ENCODE measurements around the gene ISM2. TPM values are rescaled to one million over a fixed set of nuclear protein-coding genes. Genes with fewer than 3 reads are reported as not detected.
"Not testable (repeated sequence)": the region's sequence is repeated elsewhere in the genome, so short reads cannot be mapped to it uniquely, and the experiment has no call there.

ISM2 gene
- total RNA-seq, 4 donors from 2014 or later, result 0.33 TPM; not detected in 3

DNA sequence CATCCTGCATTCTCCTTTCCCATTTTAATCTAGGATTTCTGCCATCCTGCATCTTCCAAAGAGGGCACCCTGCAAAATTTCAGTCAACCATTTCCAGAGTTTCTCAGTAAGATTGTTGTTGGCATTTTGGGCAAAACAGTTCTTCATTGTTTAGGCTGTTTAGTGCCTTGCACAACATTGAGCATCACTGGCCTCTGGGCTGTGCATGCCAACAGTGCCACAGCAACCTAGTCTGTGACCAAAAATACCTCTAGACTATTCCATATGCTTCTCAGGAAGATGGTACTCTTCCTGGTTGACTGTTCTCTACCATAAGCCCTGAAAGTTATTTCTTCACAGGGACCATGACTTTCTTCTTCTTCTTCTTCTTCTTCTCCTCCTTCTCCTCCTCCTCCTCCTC is 32.5 kb upstream of the ISM2 start:
- Histone ChIP-seq H3K4me1 (peaks cover 0 to 12% (median 6%) of the 10 kb centered on the region in 4 donors), H3K9me3 (no peaks in the 10 kb centered on the region), H3K4me3 (no peak overlapping the region), H3K27me3 (no peaks in the 10 kb centered on the region), H3K36me3 (peaks cover 5 to 10% (median 9%) of the 10 kb centered on the region in 4 donors), H3K27ac (replicated peaks in 1 of 4) (no peak overlapping the region)
- DNase-seq (ENCODE audit: extremely low spot score), result no peak
- no peak for TF ChIP-seq POLR2A (IDR thresholded peaks at IDR 0.05; ENCODE audit: low read depth)
- TF ChIP-seq, protein P1, sequence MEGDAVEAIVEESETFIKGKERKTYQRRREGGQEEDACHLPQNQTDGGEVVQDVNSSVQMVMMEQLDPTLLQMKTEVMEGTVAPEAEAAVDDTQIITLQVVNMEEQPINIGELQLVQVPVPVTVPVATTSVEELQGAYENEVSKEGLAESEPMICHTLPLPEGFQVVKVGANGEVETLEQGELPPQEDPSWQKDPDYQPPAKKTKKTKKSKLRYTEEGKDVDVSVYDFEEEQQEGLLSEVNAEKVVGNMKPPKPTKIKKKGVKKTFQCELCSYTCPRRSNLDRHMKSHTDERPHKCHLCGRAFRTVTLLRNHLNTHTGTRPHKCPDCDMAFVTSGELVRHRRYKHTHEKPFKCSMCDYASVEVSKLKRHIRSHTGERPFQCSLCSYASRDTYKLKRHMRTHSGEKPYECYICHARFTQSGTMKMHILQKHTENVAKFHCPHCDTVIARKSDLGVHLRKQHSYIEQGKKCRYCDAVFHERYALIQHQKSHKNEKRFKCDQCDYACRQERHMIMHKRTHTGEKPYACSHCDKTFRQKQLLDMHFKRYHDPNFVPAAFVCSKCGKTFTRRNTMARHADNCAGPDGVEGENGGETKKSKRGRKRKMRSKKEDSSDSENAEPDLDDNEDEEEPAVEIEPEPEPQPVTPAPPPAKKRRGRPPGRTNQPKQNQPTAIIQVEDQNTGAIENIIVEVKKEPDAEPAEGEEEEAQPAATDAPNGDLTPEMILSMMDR (IDR thresholded peaks at IDR 0.05), result no peak
- no peak for TF ChIP-seq EP300 (IDR thresholded peaks at IDR 0.05)
- no peak for TF ChIP-seq POLR2AphosphoS5 (IDR thresholded peaks at IDR 0.05)
- intact Hi-C loops (cut with DNase I), result no loop called here

DNA sequence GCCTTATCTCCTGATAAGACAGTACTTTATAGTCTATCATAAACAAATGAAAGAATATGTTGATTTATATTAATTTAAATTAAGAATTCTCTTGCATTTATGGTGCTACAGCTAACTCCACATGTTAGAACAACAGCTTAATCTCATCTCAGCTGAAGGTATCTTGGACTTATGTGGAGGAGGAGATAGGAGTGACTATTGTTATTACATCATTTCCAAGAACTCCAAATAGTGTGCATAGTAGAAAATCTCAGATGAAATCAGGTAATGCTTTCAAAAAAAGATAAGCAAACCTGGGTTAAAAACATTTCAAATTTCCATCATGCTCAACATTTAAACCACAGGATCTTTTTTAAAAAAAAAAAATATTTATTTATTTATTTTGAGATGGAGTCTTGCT is 31.3 kb upstream of the ISM2 start:
- intact Hi-C loops (cut with DNase I), result no loop called here
- Histone ChIP-seq H3K27me3 (no peaks in the 10 kb centered on the region), H3K4me3 (no peak overlapping the region), H3K27ac (replicated peaks in 1 of 4) (no peak overlapping the region), H3K36me3 (peaks cover 3 to 5% (median 4%) of the 10 kb centered on the region in 4 donors), H3K4me1 (peaks cover 0 to 13% (median 8%) of the 10 kb centered on the region in 4 donors), H3K9me3 (no peaks in the 10 kb centered on the region)
- TF ChIP-seq EP300 (IDR thresholded peaks at IDR 0.05), result no peak
- TF ChIP-seq POLR2A (IDR thresholded peaks at IDR 0.05; ENCODE audit: low read depth), result no peak
- TF ChIP-seq, protein P1 (IDR thresholded peaks at IDR 0.05), result no peak
- TF ChIP-seq POLR2AphosphoS5 (IDR thresholded peaks at IDR 0.05), result no peak
- DNase-seq (ENCODE audit: extremely low spot score), result no peak

- no peaks in the 10 kb centered on the region for H3K9me3 ChIP-seq
- no peak for DNase-seq (ENCODE audit: extremely low spot score)
- no peaks in the 10 kb centered on the region for H3K36me3 ChIP-seq
- H3K27ac ChIP-seq (replicated peaks in 1 of 4), result no peak overlapping the region
- intact Hi-C loops (cut with DNase I), result no loop called here
- TF ChIP-seq POLR2AphosphoS5 (IDR thresholded peaks at IDR 0.05) (no peak), EP300 (IDR thresholded peaks at IDR 0.05) (no peak), POLR2A (IDR thresholded peaks at IDR 0.05; ENCODE audit: low read depth) (no peak)
- TF ChIP-seq, protein P1 (IDR thresholded peaks at IDR 0.05), result no peak
- WGBS, result 72% methylated on average over 2 of the region's 2 CpGs
- H3K27me3 ChIP-seq, result no peaks in the 10 kb centered on the region
- peaks cover 0 to 13% (median 8%) of the 10 kb centered on the region in 4 donors for H3K4me1 ChIP-seq
- H3K4me3 ChIP-seq, result no peak overlapping the region
These were observed 30.6 kb upstream of the ISM2 start for GRCh38 chr14:77529213-77529612.

GRCh38 chr14:77528701-77529100 is 30.1 kb upstream of the ISM2 start:
- H3K9me3 ChIP-seq; H3K36me3 ChIP-seq; H3K27ac ChIP-seq (replicated peaks in 1 of 4); H3K4me3 ChIP-seq; intact Hi-C loops (cut with DNase I); DNase-seq (ENCODE audit: extremely low spot score); H3K27me3 ChIP-seq: not testable (repeated sequence)
- WGBS, result 92% methylated on average over 5 of the region's 5 CpGs
- H3K4me1 ChIP-seq, result peaks cover 0 to 13% (median 8%) of the 10 kb centered on the region in 4 donors

DNA sequence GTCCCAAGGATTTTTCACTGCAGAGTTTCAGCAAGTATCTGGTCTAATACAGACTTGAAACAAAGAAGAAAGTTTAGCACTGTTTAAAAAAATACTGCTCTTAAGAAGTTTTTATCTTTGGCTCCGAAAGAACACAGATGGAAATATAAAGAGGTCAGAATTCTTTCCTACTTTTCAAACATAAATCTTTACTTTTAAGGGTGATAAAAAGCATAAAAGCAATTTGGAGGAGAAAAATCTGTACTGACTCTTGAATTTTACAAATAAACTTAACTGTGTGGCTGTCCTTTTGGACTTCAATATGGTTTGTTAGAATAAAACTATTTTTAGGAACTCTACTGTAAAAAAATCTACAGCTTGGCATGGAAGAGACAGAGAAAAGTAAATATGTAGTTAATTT is 27.6 kb upstream of the ISM2 start:
- WGBS, result 40% methylated on average over 1 of the region's 1 CpG
- H3K36me3 ChIP-seq, result peaks cover 0 to 7% (median 2%) of the 10 kb centered on the region in 4 donors
- H3K4me3 ChIP-seq, result no peak overlapping the region
- peaks cover 0 to 13% (median 8%) of the 10 kb centered on the region in 4 donors for H3K4me1 ChIP-seq
- TF ChIP-seq POLR2AphosphoS5 (IDR thresholded peaks at IDR 0.05) (no peak), EP300 (IDR thresholded peaks at IDR 0.05) (no peak), POLR2A (IDR thresholded peaks at IDR 0.05; ENCODE audit: low read depth) (no peak)
- TF ChIP-seq, protein P1 (IDR thresholded peaks at IDR 0.05), result no peak
- H3K27ac ChIP-seq (replicated peaks in 1 of 4), result no peak overlapping the region
- H3K9me3 ChIP-seq, result no peaks in the 10 kb centered on the region
- DNase-seq (ENCODE audit: extremely low spot score), result no peak
- intact Hi-C loops (cut with DNase I), result no loop called here
- no peaks in the 10 kb centered on the region for H3K27me3 ChIP-seq

All from esophagus muscularis mucosa (tissue), 4 donors.